Ureter (tissue), 1 donor: ENCODE data around the gene ADGRE2. TPM values are rescaled to one million over a fixed set of nuclear protein-coding genes. Genes with fewer than 3 reads are reported as not detected.
"Not testable (repeated sequence)": the region's sequence is repeated elsewhere in the genome, so short reads cannot be mapped to it uniquely, and the experiment has no call there.

Source experiments
- DNase-seq: peaks from one replicate; pipeline ENCODE4 v3.0.0-alpha.2; 2020; ENCODE audit warnings: low spot score
- total RNA-seq: library from RNA; stranded (reverse); gene quantifications from one replicate; pipeline ENCODE4 v1.2.4, GENCODE V29; 2023
- donor health status: DM: yes; HTN: yes; CAD: no.

Gene ADGRE2
- 10.3 TPM for total RNA-seq

GRCh38 chr19:14778110-14778845 is at the start of gene ADGRE2:
TSS of gene ADGRE2 (minus strand) at chr19:14778560. CDS start at chr19:14776756, 1,804 bp downstream.
- peak; percentile 26 for DNase-seq

DNA sequence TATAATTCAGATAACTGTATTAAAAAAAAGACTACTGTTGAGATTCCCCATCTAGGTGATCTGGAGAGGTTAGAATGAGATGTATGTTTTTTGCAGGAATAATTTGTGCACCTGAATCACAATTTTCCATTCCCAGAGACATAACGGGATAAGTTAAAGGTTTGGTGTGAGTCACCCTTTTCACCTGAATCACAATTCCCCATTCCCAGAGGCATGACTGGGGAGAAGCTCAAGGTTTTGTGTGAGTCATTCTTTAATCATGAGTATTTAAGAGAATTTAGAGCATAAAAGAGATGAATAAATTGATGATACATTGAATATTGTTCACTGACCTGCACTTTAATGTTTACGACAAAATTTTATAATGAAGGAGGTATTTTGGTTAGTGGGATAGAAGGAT is 47.6 kb upstream of the ADGRE2 start:
- DNase-seq: no peak

- no peak for DNase-seq
Measured at GRCh38 chr19:14821937-14822336, 43.6 kb upstream of the ADGRE2 start.

GRCh38 chr19:14818588-14818987 is 40.2 kb upstream of the ADGRE2 start:
- DNase-seq: no peak

DNA sequence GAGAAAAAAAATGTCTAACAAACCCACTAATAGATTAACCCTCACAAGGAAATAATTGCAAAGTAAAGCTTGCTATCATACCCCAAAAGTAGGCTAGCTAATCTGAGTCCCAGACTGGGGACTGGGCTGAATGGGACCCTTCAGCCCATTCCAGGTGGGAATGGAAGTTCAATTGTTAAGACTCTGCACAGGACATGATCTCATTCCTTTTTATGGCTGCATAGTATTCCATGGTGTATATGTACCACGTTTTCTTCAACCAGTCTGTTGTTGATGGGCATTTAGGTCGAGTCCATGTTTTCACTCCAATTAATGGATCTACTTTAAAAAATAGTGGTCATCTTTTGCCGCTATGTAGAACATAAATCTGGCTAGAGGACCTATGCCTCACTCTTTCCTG is 38.7 kb upstream of the ADGRE2 start:
- no peak for DNase-seq

DNA sequence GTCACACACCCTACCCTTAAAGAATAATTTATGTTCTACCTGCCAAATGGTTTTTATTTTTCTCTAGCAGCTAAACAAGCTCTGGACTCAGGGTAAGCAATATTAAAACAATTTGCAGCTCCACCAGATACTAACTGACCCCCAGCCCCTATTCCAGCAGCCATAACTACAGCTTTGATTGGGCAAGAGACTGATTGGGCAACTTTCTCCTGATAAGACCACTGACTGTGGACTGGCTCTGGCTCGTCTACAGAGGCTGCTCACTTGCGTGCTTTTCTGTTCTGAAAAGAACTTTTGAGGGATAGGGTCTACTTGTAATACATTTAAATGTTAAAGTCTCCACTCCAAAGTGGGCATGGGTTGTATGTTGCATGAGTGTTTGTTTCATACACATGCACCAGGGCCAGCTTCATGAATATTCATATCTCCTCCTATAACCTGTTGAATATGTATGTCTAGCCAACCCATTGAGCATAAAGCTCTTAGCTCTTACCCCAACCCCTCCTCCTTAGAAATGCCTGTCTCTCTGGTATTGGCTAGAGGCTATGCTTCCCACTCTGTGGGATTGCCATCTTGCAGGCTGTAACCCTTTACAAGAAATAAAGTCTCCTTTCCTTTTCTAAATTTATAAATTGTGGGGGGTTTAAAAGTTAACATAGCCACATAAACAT is 36.8 kb upstream of the ADGRE2 start:
- DNase-seq: no peak

DNA sequence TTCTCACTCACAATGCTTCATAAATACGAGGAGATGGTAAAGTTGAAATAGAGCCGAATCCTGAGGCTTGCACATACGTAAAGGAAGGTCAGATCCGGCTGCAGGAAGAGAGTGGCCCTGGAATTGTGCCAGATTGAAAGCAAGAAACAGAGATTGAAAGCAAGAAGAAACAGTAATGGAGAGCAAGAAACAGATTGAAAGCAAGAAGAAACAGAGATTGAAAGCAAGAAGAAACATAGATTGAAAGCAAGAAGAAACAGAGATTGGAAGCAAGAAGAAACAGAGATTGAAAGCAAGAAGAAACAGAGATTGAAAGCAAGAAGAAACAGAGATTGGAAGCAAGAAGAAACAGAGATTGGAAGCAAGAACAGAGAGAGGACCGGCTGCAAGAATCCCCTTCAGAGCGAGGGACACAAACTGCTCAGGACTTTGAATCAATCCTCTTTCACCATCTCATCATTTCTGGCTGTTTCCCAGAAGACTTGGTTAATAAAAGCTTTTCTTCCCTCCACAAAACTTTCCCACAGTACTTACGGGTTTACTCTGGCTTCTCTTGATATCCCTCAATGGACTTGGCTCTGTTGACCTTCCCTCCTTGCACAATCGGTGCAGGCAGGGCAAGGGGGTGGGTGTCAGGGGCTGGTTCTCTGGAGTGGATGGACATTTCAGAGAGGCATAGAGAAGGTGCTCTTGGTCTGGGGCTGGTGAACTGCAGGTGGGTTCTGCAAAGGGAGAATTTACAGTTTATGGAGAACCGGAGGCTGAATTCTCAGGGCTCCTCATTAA is 31.1 kb upstream of the ADGRE2 start:
- DNase-seq: no peak

- no peak for DNase-seq
Measured at GRCh38 chr19:14804765-14805164, 26.4 kb upstream of the ADGRE2 start.

- no peak for DNase-seq
Measured at GRCh38 chr19:14798760-14799159, 20.4 kb upstream of the ADGRE2 start.

DNA sequence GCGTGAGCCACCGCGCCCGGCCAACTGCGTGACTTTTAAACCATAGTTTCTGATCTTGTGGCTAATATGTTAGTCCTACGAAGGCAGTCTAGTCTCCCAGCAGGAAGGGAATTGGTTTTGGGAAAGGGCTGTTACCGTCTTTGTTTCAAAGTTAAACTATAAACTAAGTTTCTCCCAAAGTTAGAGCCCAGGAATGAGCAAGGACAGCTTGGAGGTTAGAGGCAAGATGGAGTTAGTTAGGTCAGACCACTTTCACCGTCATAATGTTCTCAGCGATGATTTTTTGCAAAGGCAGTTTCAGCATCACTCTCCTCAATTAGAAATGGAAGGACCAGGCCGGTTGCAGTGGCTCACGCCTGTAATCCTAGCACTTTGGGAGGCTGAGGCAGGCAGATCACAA is 17.7 kb upstream of the ADGRE2 start:
- DNase-seq: no peak

DNA sequence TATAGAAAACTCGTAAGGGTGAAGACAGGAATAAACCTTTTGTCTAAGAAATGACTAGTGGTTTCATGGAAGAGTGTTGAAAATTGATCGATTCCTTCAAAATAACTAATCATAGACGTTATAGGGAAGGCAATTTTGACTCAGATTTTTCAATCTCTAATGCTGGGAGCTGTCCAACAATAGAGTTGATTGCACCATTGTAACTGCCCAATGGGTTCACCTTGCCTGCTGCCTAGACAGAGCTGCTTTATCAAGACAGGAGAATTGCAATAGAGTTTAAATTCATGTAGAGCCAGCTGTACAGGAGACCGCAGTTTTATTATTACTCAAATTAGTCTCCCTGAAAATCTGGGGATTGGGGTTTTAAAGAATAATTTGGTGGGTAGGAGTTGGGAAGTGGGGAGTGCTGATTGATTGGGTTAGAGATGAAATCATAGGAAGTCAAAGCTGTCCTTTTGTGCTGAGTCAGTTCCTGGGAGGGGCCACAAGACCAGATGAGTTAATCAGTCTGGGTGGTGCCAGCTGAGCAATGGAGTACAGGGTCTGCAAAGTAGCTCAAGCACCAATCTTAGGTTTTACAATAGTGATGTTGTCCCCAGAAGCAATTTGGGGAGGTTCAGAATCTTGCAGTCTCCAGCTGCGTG is 16.8 kb upstream of the ADGRE2 start:
- no peak for DNase-seq

GRCh38 chr19:14792250-14792649 is 13.9 kb upstream of the ADGRE2 start:
- DNase-seq: not testable (repeated sequence)

DNA sequence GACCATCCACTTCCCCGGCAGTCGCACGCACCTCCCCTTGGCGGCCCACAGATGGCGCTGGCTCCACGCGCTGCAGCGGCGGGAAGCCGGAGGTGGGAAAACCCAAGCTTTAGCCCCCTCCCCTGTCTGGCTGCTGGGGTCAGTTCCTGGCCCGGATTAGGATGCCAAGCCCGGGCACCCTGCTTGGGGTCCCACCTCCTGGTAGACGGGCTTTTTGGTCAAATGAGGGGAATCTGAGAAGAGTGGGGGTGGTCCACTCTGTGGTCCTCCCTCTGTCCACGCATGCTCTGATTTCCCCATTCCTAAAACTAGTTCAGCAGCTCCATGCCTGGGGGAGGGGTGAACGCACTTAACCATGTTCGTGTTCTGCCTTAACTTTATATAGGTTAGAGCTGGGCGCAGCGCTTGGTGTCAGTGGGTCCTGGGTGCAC is 8.1 kb upstream of the ADGRE2 start:
- DNase-seq: peak; percentile 41

- peak; percentile 56 for DNase-seq
Measured at GRCh38 chr19:14785102-14785793, 6.9 kb upstream of the ADGRE2 start.

DNA sequence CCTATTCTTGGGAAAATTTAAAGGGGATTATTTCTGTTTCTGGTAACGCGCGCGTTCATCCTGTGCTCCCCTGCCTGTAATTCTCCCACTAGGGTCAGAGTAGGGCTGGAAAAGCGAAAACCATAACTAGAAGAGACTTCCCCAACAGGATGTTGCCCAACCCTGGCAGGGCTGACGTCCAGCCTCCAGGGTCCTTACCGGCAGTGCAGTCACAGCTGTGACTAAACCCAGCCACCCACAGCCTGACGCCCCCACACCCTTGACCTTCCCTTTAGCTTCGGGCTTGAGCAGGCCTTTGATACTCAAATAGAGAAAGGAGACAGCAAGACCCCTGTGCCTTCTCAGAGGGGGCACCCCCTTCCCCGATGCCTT is 6.4 kb upstream of the ADGRE2 start:
- DNase-seq: peak; percentile 60

GRCh38 chr19:14783410-14783998 is 5.1 kb upstream of the ADGRE2 start:
- DNase-seq: peak; percentile 30

- DNase-seq: peak; percentile 29
Measured at GRCh38 chr19:14782626-14783409, 4.5 kb upstream of the ADGRE2 start.

GRCh38 chr19:14781713-14782536 is 3.6 kb upstream of the ADGRE2 start:
- peak; percentile 14 for DNase-seq

DNA sequence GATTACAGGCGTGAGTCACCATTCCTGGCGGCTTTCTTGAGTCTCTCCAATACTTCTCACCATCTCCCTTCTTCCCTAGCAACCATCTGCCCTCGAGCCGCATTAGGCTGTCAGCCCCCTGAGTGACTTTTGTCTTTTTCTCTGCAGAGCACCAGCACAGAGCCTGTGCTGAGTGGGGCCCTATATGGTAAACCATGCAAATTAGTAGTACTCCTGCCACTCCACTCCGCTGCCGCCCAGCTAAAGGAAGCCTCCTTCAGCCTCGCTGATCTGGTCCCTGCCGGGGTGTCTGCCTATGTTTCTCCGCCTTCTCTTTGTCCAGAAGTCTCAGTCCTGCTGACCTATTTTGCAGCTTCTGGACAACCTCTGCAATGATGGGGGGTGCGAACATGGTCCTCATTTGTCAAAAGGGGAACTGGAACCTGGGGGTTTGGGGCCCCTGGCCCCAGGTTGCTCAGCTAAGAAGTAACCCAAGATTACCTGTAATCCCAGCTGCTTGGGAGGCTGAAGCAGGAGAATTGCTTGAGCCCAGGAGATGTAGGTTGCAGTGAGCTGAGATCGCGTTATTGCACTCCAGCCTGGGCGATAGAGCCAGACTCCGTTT is 2.4 kb upstream of the ADGRE2 start:
- DNase-seq: peak; percentile 22
